Stimulated activated naive CD4-positive, alpha-beta T cell treated with Interleukin-2 at 50 U/mL for 16 hours (primary cell): ENCODE measurements around the gene ZNF547.
"Not testable (repeated sequence)": the region's sequence is repeated elsewhere in the genome, so short reads cannot be mapped to it uniquely, and the experiment has no call there.

ENCODE experiments used
- DNase-seq: peaks from one replicate; lab custom pipeline; 2025; lab: John Stamatoyannopoulos, UW

The ZNF547 gene

GRCh38 chr19:57374647-57375046 lies 11.3 kb downstream of the ZNF547 start:
- DNase-seq = not testable (repeated sequence)

DNA sequence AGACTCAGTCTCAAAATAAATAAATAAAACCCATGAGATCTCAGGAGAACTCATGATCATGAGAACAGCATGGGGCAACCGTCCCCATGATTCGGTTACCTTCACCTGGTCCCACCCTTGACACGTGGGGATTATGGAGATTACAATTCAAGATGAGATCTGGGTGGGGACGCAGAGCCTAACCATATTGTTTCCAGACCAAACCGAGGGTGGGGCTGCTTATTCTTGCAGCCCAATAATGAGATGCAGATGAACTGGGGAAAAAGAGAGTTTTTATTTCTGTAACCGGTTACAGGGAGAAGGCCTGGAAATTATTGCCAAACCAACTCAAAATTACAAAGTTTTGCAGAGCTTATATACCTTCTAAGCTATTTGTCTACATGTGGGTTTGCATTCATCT lies 12.8 kb downstream of the ZNF547 start:
- DNase-seq = no peak

GRCh38 chr19:57377498-57378146 lies 14.3 kb downstream of the ZNF547 start:
- DNase-seq = no peak

GRCh38 chr19:57380923-57381322 lies 17.6 kb downstream of the ZNF547 start:
- no peak for DNase-seq

- DNase-seq = no peak
Observed at GRCh38 chr19:57382806-57383488, 19.6 kb downstream of the ZNF547 start.

DNA sequence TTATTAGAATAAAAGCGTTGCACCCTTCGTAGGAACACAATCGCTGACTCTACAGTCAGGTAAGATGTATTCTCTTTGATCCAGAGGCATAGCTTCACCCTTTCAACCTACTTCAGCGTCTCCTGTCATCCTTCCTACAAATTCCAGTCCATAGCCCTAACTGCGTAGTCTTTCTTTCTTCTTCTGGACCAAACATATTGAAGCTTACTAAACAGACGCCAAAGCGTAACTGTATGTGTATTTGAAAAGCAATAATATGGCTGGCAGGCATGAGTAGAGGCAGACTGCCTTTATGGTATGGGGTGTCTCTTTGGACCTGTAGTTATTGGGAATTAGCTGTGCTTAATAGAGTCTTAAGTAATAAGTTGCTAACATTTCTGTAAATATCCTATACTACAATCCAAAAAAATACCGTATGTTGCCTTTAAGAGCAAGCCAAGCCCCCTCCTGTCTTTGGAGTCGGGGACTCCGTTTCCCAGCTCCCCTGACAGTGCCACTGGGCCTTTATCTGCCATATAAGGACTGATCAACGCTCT lies 25.9 kb downstream of the ZNF547 start:
- no peak for DNase-seq

DNA sequence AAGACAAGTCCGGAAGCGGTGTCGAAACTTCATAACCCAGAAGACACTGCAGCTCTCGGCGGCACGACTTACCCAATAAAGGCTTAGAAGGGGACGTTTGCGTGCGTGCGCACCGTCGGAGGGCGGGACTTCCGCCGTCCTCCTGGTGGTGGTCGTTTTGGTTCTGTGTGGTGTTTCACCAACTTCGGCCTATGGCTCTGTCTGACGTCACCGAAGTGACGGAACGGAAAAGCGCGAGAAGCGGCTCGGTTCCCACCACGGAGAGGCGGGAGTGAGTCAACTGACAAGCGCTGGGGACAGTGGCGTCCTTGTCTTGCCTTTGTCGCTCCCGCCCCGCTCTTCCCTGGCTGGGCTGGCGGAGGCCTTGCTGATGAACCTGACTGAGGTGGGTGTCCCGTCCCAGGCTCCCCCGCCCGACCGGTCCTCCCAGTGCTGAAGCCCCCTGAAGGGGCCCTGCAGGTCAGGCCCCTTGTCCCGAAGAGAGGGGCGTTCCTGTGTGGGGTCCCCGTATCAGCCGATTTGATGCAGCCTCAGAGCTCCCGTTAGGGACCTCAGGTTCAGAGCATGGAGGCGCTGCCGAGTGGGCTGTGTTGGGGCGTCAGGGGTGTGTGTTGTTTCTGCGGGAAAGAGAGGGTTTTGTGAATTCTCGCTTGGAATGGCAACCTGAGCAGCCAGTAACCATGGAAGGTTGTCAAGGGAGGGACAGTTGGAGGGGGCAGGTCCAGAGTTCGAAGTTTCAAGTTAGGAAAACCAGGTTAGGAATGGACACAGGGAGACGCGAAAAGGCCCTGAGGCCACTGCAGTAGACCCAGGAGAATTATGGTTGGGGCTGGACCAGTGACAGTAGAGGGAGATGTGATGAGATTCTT lies 26.6 kb downstream of the ZNF547 start, which contains the start of gene ZNF548:
ZNF548 (plus strand) TSS at position 125 of the 869 bp plus-strand sequence; CDS start at position 371, 246 bp downstream.
- peak; percentile 96 for DNase-seq

GRCh38 chr19:57395710-57396109 lies 32.4 kb downstream of the ZNF547 start:
- DNase-seq = no peak

DNA sequence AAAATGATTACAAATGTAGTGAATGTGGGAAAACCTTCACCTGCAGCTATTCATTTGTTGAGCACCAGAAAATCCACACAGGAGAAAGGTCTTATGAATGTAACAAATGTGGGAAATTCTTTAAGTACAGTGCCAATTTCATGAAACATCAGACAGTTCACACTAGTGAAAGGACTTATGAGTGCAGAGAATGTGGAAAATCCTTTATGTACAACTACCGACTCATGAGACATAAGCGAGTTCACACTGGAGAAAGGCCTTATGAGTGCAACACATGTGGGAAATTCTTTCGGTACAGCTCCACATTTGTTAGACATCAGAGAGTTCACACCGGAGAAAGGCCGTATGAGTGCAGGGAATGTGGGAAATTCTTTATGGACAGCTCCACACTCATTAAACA lies 35.5 kb downstream of the ZNF547 start:
- no peak for DNase-seq

DNA sequence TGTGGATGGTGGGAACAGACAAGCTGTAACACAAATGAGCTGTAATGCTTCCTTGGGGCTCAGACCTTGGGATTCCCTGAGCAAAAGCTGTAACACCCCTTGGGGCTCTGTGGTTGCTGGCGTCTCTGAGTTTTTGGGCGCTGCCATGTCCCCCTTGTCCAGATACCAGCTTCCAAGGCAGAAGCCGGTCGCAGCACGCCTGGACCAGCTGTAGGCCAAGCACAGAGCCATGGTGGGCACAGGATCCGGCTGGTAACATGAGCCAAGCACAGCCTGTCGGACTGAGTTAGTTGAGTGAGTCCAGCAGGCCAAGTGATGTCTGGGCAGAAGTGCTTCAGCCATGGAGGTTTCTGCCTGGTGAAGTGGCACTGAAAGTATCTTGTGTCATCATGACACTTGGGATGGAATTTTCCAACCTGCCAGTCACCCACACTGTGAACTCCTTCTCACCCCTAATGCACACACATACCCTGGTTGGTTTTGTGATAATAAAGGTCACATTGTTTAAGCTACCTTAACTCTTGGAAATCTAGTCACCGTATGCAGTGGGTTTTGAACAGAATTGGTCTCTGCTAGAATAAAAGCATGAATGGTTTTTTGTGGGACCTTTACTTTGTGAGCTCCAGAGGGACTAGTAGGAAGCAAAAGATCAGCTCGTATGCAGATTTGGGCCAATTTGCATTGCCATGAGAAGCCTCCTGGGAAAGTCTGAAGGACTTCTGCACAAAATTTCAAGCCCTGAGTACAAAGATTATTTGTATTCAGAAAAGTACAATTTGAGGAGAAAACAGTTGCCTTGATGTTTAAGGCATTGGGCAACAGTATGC lies 40.6 kb downstream of the ZNF547 start:
- no peak for DNase-seq

- DNase-seq = peak; percentile 63
Observed at GRCh38 chr19:57406516-57407123, 43.3 kb downstream of the ZNF547 start.

- DNase-seq = peak; percentile 94
Observed at GRCh38 chr19:57410877-57411671, 47.7 kb downstream of the ZNF547 start, which contains the start of gene ZNF17. TSS of gene ZNF17 (plus strand) at chr19:57411161. CDS start at chr19:57413616, 2,455 bp downstream.

GRCh38 chr19:57419439-57419838 lies 56.1 kb downstream of the ZNF547 start:
- no peak for DNase-seq

DNA sequence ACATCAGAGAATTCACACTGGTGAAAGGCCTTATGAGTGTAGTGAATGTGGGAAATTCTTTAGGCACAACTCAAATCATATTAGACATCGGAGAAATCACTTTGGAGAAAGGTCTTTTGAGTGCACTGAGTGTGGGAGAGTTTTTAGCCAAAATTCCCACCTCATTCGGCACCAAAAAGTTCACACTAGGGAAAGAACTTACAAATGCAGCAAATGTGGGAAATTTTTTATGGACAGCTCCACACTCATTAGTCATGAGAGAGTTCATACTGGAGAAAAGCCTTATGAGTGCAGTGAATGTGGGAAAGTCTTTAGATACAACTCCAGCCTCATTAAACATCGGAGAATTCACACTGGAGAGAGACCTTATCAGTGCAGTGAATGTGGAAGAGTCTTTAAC lies 57.7 kb downstream of the ZNF547 start:
- DNase-seq = no peak
